Lower lobe of right lung (tissue), 2 donors: Measurements from ENCODE around the gene BBX. TPM values are rescaled to one million over a fixed set of nuclear protein-coding genes. Genes with fewer than 3 reads are reported as not detected.

Experiments
- ATAC-seq, 2 donors: fragments of 200-7000 bp; cut with Tn5 transposase; one replicate each; pipeline ENCODE4 v1.9.1; 2020 to 2022; ENCODE audit warnings: mild to moderate bottlenecking in 2 of 2, moderate library complexity in 2 of 2
- DNase-seq: peaks from one replicate; pipeline ENCODE4 v3.0.0-alpha.2; 2020
- H3K27ac ChIP-seq: fragments of 200-600 bp; one replicate; pipeline ENCODE4 v1.8.0; 2022
- H3K27me3 ChIP-seq: fragments of 200-600 bp; one replicate; pipeline ENCODE4 v1.8.0; 2022; ENCODE audit warnings: low read depth
- H3K36me3 ChIP-seq: fragments of 200-600 bp; one replicate; pipeline ENCODE4 v1.8.0; 2022; ENCODE audit warnings: mild to moderate bottlenecking
- H3K4me1 ChIP-seq: fragments of 200-600 bp; one replicate; pipeline ENCODE4 v1.8.0; 2022
- H3K4me3 ChIP-seq: fragments of 200-600 bp; one replicate; pipeline ENCODE4 v1.8.0; 2022; ENCODE audit warnings: mild to moderate bottlenecking
- H3K9me3 ChIP-seq: fragments of 200-600 bp; one replicate; pipeline ENCODE4 v1.8.0; 2022
- CTCF ChIP-seq: fragments of 200-600 bp; IDR thresholded peaks from one replicate; pipeline ENCODE4 v1.8.0; 2022; ENCODE audit warnings: antibody characterized with exemption, mild to moderate bottlenecking
- intact Hi-C: fragments of 100-400 bp; cut with DNase I; formaldehyde crosslinking; loops from one replicate; pipeline ENCODE4 v1.11.0; 2022
- total RNA-seq: library from RNA; stranded (reverse); fragmentation: NEBNext Ultra II Directional; extraction: Animal tissue kit (Norgen Biotek cat#: 25700); gene quantifications from one replicate; pipeline ENCODE4 v1.2.1, GENCODE V29; 2021
- donor health status: DM: no; HTN: yes; CAD: no; lungs with severe emphysema.

Gene BBX
- total RNA-seq, 1 donor from 2014 or later = 58.3 TPM

- no peak for ATAC-seq
- H3K9me3 ChIP-seq = no peaks in the 10 kb centered on the region
- no peak for DNase-seq
- intact Hi-C loops = no loop called here
- H3K36me3 ChIP-seq = peaks cover 11% of the 10 kb centered on the region
- no peak overlapping the region for H3K4me3 ChIP-seq
- no peak overlapping the region for H3K27ac ChIP-seq
- H3K4me1 ChIP-seq = no peaks in the 10 kb centered on the region
- no peak for TF ChIP-seq CTCF
- H3K27me3 ChIP-seq = no peaks in the 10 kb centered on the region
Observed at GRCh38 chr3:107769882-107770281, 247.1 kb downstream of the BBX start.

GRCh38 chr3:107772016-107772415 lies 249.3 kb downstream of the BBX start:
- DNase-seq (no peak), ATAC-seq (no peak)
- Histone ChIP-seq H3K36me3 (peaks cover 19% of the 10 kb centered on the region), H3K4me3 (no peak overlapping the region), H3K9me3 (no peaks in the 10 kb centered on the region), H3K27ac (no peak overlapping the region), H3K27me3 (no peaks in the 10 kb centered on the region), H3K4me1 (no peaks in the 10 kb centered on the region)
- intact Hi-C loops = no loop called here
- TF ChIP-seq CTCF = no peak

- TF ChIP-seq CTCF = no peak
- no peak for ATAC-seq
- H3K4me3 ChIP-seq = no peak overlapping the region
- H3K9me3 ChIP-seq = no peaks in the 10 kb centered on the region
- DNase-seq = no peak
- intact Hi-C loops = no loop called here
- H3K27me3 ChIP-seq = no peaks in the 10 kb centered on the region
- H3K27ac ChIP-seq = no peak overlapping the region
- H3K4me1 ChIP-seq = no peaks in the 10 kb centered on the region
- peaks cover 54% of the 10 kb centered on the region for H3K36me3 ChIP-seq
Observed at GRCh38 chr3:107775974-107776373, 253.2 kb downstream of the BBX start.

- peaks cover 63% of the 10 kb centered on the region for H3K36me3 ChIP-seq
- TF ChIP-seq CTCF = no peak
- intact Hi-C loops = no loop called here
- no peak for DNase-seq
- no peak for ATAC-seq
- no peaks in the 10 kb centered on the region for H3K4me1 ChIP-seq
- H3K4me3 ChIP-seq = no peak overlapping the region
- H3K27me3 ChIP-seq = no peaks in the 10 kb centered on the region
- H3K9me3 ChIP-seq = no peaks in the 10 kb centered on the region
- no peak overlapping the region for H3K27ac ChIP-seq
Observed at GRCh38 chr3:107781253-107781652, 258.5 kb downstream of the BBX start.

GRCh38 chr3:107782054-107782453 lies 259.3 kb downstream of the BBX start:
- no peaks in the 10 kb centered on the region for H3K4me1 ChIP-seq
- no peak overlapping the region for H3K27ac ChIP-seq
- no peaks in the 10 kb centered on the region for H3K9me3 ChIP-seq
- no peaks in the 10 kb centered on the region for H3K27me3 ChIP-seq
- TF ChIP-seq CTCF = no peak
- H3K36me3 ChIP-seq = peaks cover 61% of the 10 kb centered on the region
- DNase-seq (no peak), ATAC-seq (no peak)
- intact Hi-C loops = no loop called here
- no peak overlapping the region for H3K4me3 ChIP-seq

GRCh38 chr3:107790612-107791011 lies 267.9 kb downstream of the BBX start:
- Histone ChIP-seq H3K27me3 (no peaks in the 10 kb centered on the region), H3K9me3 (no peaks in the 10 kb centered on the region), H3K36me3 (peaks cover 19% of the 10 kb centered on the region), H3K27ac (no peak overlapping the region), H3K4me1 (no peaks in the 10 kb centered on the region), H3K4me3 (no peak overlapping the region)
- no peak for ATAC-seq
- intact Hi-C loops = no loop called here
- DNase-seq = no peak
- TF ChIP-seq CTCF = no peak
